Activated B cell treated with CpG ODN at 0.5 μM for 24 hours (primary cell): ENCODE measurements around the gene LHFPL6. TPM values are rescaled to one million over a fixed set of nuclear protein-coding genes. Genes with fewer than 3 reads are reported as not detected.

Experiments
- ATAC-seq: fragments of 200-7000 bp; cut with Tn5 transposase; one replicate; pipeline ENCODE4 v1.10.0; 2021; ENCODE audit warnings: low read depth, mild to moderate bottlenecking, moderate library complexity
- CTCF ChIA-PET: fragments of 350-600 bp; sonication (Branson Sonifier 250); formaldehyde crosslinking; loops from one replicate; lab custom pipeline; 2021; ENCODE audit warnings: antibody characterized with exemption; lab: Charles Lee
- POLR2A ChIA-PET: fragments of 350-600 bp; sonication (Branson Sonifier 250); formaldehyde crosslinking; loops from one replicate; lab custom pipeline; 2021; ENCODE audit warnings: antibody characterized with exemption; lab: Charles Lee
- DNase-seq: peaks from one replicate; pipeline ENCODE4 v3.0.0; 2022
- H3K27ac Mint-ChIP-seq: one replicate; pipeline ENCODE4 v1.8.0; 2020; ENCODE audit warnings: mixed read lengths
- H3K27me3 Mint-ChIP-seq: one replicate; pipeline ENCODE4 v1.8.0; 2021; ENCODE audit warnings: mixed read lengths
- H3K36me3 Mint-ChIP-seq: one replicate; pipeline ENCODE4 v1.8.0; 2021; ENCODE audit warnings: low read depth, mixed read lengths
- H3K4me1 Mint-ChIP-seq: one replicate; pipeline ENCODE4 v1.8.0; 2021; ENCODE audit warnings: mixed read lengths
- H3K4me3 Mint-ChIP-seq: one replicate; pipeline ENCODE4 v1.8.0; 2020; ENCODE audit warnings: mild to moderate bottlenecking, mixed read lengths
- H3K9me3 Mint-ChIP-seq: one replicate; pipeline ENCODE4 v1.8.0; 2020; ENCODE audit warnings: mixed read lengths
- CTCF ChIP-seq: fragments of 200-600 bp; IDR thresholded peaks from one replicate; pipeline ENCODE4 v1.8.0; 2022; ENCODE audit warnings: antibody characterized with exemption, mild to moderate bottlenecking
- intact Hi-C: fragments of 100-400 bp; cut with micrococcal nuclease; formaldehyde crosslinking; loops from one replicate; pipeline ENCODE4 v1.15.1; 2024
- total RNA-seq: library from RNA; stranded (reverse); gene quantifications from 2 replicates; pipeline ENCODE4 v1.2.3, GENCODE V29; 2022

Gene LHFPL6
- total RNA-seq, 1 donor from 2014 or later, result 0.13 TPM

- no peak for ATAC-seq
- H3K27ac Mint-ChIP-seq, result no peak overlapping the region
- intact Hi-C loops, result no loop called here
- no peaks in the 10 kb centered on the region for H3K27me3 Mint-ChIP-seq
- H3K36me3 Mint-ChIP-seq, result no peaks in the 10 kb centered on the region
- H3K9me3 Mint-ChIP-seq, result no peaks in the 10 kb centered on the region
- CTCF ChIA-PET, result no interaction called here
- POLR2A ChIA-PET, result no interaction called here
- no peak for DNase-seq
- peaks cover 17% of the 10 kb centered on the region for H3K4me1 Mint-ChIP-seq
- H3K4me3 Mint-ChIP-seq, result no peak overlapping the region
- TF ChIP-seq CTCF, result no peak
Measured at GRCh38 chr13:39451301-39451700, 151.7 kb downstream of the LHFPL6 start.

- Mint-ChIP-seq H3K9me3 (no peaks in the 10 kb centered on the region), H3K36me3 (no peaks in the 10 kb centered on the region), H3K4me3 (no peak overlapping the region), H3K4me1 (peaks cover 17% of the 10 kb centered on the region), H3K27ac (no peak overlapping the region), H3K27me3 (no peaks in the 10 kb centered on the region)
- ChIA-PET POLR2A (no interaction called here), CTCF (no interaction called here)
- DNase-seq (no peak), ATAC-seq (no peak)
- intact Hi-C loops, result no loop called here
- no peak for TF ChIP-seq CTCF
Measured at GRCh38 chr13:39450176-39450575, 152.8 kb downstream of the LHFPL6 start.

- ChIA-PET POLR2A (no interaction called here), CTCF (no interaction called here)
- ATAC-seq (no peak), DNase-seq (no peak)
- Mint-ChIP-seq H3K9me3 (no peaks in the 10 kb centered on the region), H3K27me3 (peaks cover 4% of the 10 kb centered on the region), H3K4me1 (peaks cover 17% of the 10 kb centered on the region), H3K27ac (no peak overlapping the region), H3K4me3 (no peak overlapping the region), H3K36me3 (no peaks in the 10 kb centered on the region)
- TF ChIP-seq CTCF, result no peak
- intact Hi-C loops, result no loop called here
Measured at GRCh38 chr13:39448834-39449233, 154.2 kb downstream of the LHFPL6 start.

- H3K4me1 Mint-ChIP-seq, result peaks cover 10% of the 10 kb centered on the region
- DNase-seq (no peak), ATAC-seq (no peak)
- TF ChIP-seq CTCF, result no peak
- ChIA-PET POLR2A (no interaction called here), CTCF (no interaction called here)
- peaks cover 4% of the 10 kb centered on the region for H3K27me3 Mint-ChIP-seq
- H3K36me3 Mint-ChIP-seq, result no peaks in the 10 kb centered on the region
- no peak overlapping the region for H3K27ac Mint-ChIP-seq
- H3K9me3 Mint-ChIP-seq, result no peaks in the 10 kb centered on the region
- H3K4me3 Mint-ChIP-seq, result no peak overlapping the region
- intact Hi-C loops, result no loop called here
Measured at GRCh38 chr13:39446865-39447264, 156.1 kb downstream of the LHFPL6 start.

- ATAC-seq (no peak), DNase-seq (no peak)
- ChIA-PET POLR2A (no interaction called here), CTCF (no interaction called here)
- Mint-ChIP-seq H3K27ac (no peak overlapping the region), H3K27me3 (peaks cover 4% of the 10 kb centered on the region), H3K9me3 (peaks cover 2% of the 10 kb centered on the region), H3K4me3 (no peak overlapping the region), H3K36me3 (no peaks in the 10 kb centered on the region), H3K4me1 (no peaks in the 10 kb centered on the region)
- intact Hi-C loops, result no loop called here
- TF ChIP-seq CTCF, result no peak
Measured at GRCh38 chr13:39444866-39445265, 158.1 kb downstream of the LHFPL6 start.
